HuH-7.5 (cell line): Measurements from ENCODE around the gene MT4.
"Not testable (repeated sequence)": the region's sequence is repeated elsewhere in the genome, so short reads cannot be mapped to it uniquely, and the experiment has no call there.

ENCODE experiments used
- DNase-seq: peaks from one replicate; pipeline ENCODE4 v3.0.0; 2011; ENCODE audit warnings: low spot score

Gene MT4

GRCh38 chr16:56559109-56559508 is 5.8 kb upstream of the MT4 start:
- no peak for DNase-seq

- DNase-seq: no peak
These were observed 4.4 kb upstream of the MT4 start for GRCh38 chr16:56560447-56560846.

- no peak for DNase-seq
These were observed 3.7 kb upstream of the MT4 start for GRCh38 chr16:56561126-56561525.

- DNase-seq: no peak
These were observed 5.1 kb downstream of the MT4 start for GRCh38 chr16:56569971-56570370.

- DNase-seq: no peak
These were observed 6.7 kb downstream of the MT4 start for GRCh38 chr16:56571525-56571924.

- DNase-seq: no peak
These were observed 9.8 kb downstream of the MT4 start for GRCh38 chr16:56574625-56575024.

GRCh38 chr16:56576585-56577299 is 11.9 kb downstream of the MT4 start:
- peak; percentile 47 for DNase-seq

- no peak for DNase-seq
These were observed 12.4 kb downstream of the MT4 start for GRCh38 chr16:56577300-56577625.

GRCh38 chr16:56580391-56581048 is 15.6 kb downstream of the MT4 start:
- DNase-seq: no peak

- not testable (repeated sequence) for DNase-seq
These were observed 18.0 kb downstream of the MT4 start for GRCh38 chr16:56582911-56583310.

- DNase-seq: no peak
These were observed 18.7 kb downstream of the MT4 start for GRCh38 chr16:56583351-56584168.

GRCh38 chr16:56584276-56584675 is 19.4 kb downstream of the MT4 start:
- DNase-seq: no peak

GRCh38 chr16:56588781-56589140 is 23.9 kb downstream of the MT4 start:
- no peak for DNase-seq

GRCh38 chr16:56589141-56590039 is 24.5 kb downstream of the MT4 start, which contains the start of gene MT3:
Gene MT3, plus strand, starts transcription at chr16:56589528. Its CDS starts 63 bp downstream, at chr16:56589591.
- no peak for DNase-seq

- DNase-seq: no peak
These were observed 26.6 kb downstream of the MT4 start for GRCh38 chr16:56591377-56592060.

GRCh38 chr16:56593573-56594291 is 28.9 kb downstream of the MT4 start:
- DNase-seq: no peak

- DNase-seq: no peak
These were observed 29.4 kb downstream of the MT4 start for GRCh38 chr16:56594292-56594619.

GRCh38 chr16:56600398-56600999 is 35.6 kb downstream of the MT4 start:
- DNase-seq: no peak

GRCh38 chr16:56601325-56601724 is 36.5 kb downstream of the MT4 start:
- no peak for DNase-seq

- DNase-seq: peak; percentile 45
These were observed 38.7 kb downstream of the MT4 start for GRCh38 chr16:56603589-56603988.
